MCF 10A (cell line): ENCODE data around the gene POGZ. TPM values are rescaled to one million over a fixed set of nuclear protein-coding genes. Genes with fewer than 3 reads are reported as not detected.

Experiments
- BruUV-seq: library from RNA; stranded (reverse); fragments of 400-500 nt; replicated peaks from 2 replicates; lab custom pipeline; 2021; lab: Mats Ljungman, UMichigan
- CTCF ChIA-PET: fragments of 300-600 bp; sonication (Branson Sonifier 250); formaldehyde crosslinking; extraction: SDS; loops from one replicate; lab custom pipeline; 2021; ENCODE audit warnings: antibody characterized with exemption, inconsistent platforms; lab: Yijun Ruan, JAX
- POLR2A ChIA-PET: fragments of 300-600, 350-650 bp; sonication (Branson Sonifier 250); formaldehyde crosslinking; extraction: SDS; loops from one replicate; lab custom pipeline; 2020; ENCODE audit warnings: antibody characterized with exemption, inconsistent platforms; lab: Yijun Ruan, JAX
- DNase-seq: peaks from one replicate; pipeline ENCODE4 v3.0.0-alpha.2; 2018; ENCODE audit not compliant: unreplicated experiment
- H3K27ac Mint-ChIP-seq: one replicate; pipeline ENCODE4 v1.8.0; 2022; ENCODE audit warnings: mild to moderate bottlenecking, low read depth, mixed read lengths; ENCODE audit not compliant: unreplicated experiment
- H3K27me3 Mint-ChIP-seq: one replicate; pipeline ENCODE4 v1.8.0; 2022; ENCODE audit warnings: mixed read lengths; ENCODE audit not compliant: insufficient read depth, unreplicated experiment
- H3K36me3 Mint-ChIP-seq: one replicate; pipeline ENCODE4 v1.8.0; 2022; ENCODE audit warnings: mild to moderate bottlenecking, moderate library complexity, mixed read lengths; ENCODE audit not compliant: insufficient read depth, unreplicated experiment
- H3K4me1 Mint-ChIP-seq: one replicate; pipeline ENCODE4 v1.8.0; 2022; ENCODE audit warnings: mixed read lengths; ENCODE audit not compliant: insufficient read depth, unreplicated experiment
- H3K4me3 Mint-ChIP-seq: one replicate; pipeline ENCODE4 v1.8.0; 2022; ENCODE audit warnings: mild to moderate bottlenecking, moderate library complexity, mixed read lengths; ENCODE audit not compliant: unreplicated experiment
- H3K9me3 Mint-ChIP-seq: one replicate; pipeline ENCODE4 v1.8.0; 2022; ENCODE audit warnings: mixed read lengths; ENCODE audit not compliant: unreplicated experiment
- CTCF ChIP-seq: fragments of 200-600 bp; IDR thresholded peaks from one replicate; pipeline ENCODE4 v1.8.0; 2022; ENCODE audit warnings: antibody characterized with exemption, mild to moderate bottlenecking; ENCODE audit not compliant: unreplicated experiment
- intact Hi-C: fragments of 100-400 bp; cut with micrococcal nuclease; formaldehyde crosslinking; loops from 2 replicates; pipeline ENCODE4 v1.14.1; 2022
- total RNA-seq: library from RNA; stranded (reverse); gene quantifications from 2 replicates; pipeline ENCODE4 v1.2.3, GENCODE V29; 2022

The POGZ gene
- total RNA-seq, 1 experiment from 2014 or later, result 92.2 TPM

GRCh38 chr1:151411884-151412283 is 47.4 kb downstream of the POGZ start:
- Mint-ChIP-seq H3K9me3 (no peaks in the 10 kb centered on the region), H3K4me3 (no peak overlapping the region), H3K27ac (no peak overlapping the region), H3K4me1 (peaks cover 5% of the 10 kb centered on the region), H3K36me3 (peaks cover 98% of the 10 kb centered on the region), H3K27me3 (no peaks in the 10 kb centered on the region)
- DNase-seq, result no peak
- ChIA-PET POLR2A (interaction anchor here (0.8 to 4.8 kb wide), 3 partner anchors 11 to 40 kb away, joined by 3 to 46 read pairs (median 3); partner anchors contain the start of genes PSMB4 and SELENBP1), CTCF (interaction anchor here (0.6 to 1.7 kb wide), 3 partner anchors 27 to 112 kb away, joined by 3 to 6 read pairs (median 5); no protein-coding TSS in a partner anchor)
- intact Hi-C loops, result no loop called here
- TF ChIP-seq CTCF, result no peak
- no TSS peak for BruUV-seq

- no peak for DNase-seq
- no peak for TF ChIP-seq CTCF
- ChIA-PET CTCF (no interaction called here), POLR2A (interaction anchor here (2.0 kb wide), 1 partner anchor 10 kb away, joined by 6 read pairs; the partner anchor contains the start of gene PSMB4)
- intact Hi-C loops, result no loop called here
- peaks cover 98% of the 10 kb centered on the region for H3K36me3 Mint-ChIP-seq
- no peaks in the 10 kb centered on the region for H3K27me3 Mint-ChIP-seq
- no peaks in the 10 kb centered on the region for H3K9me3 Mint-ChIP-seq
- peaks cover 5% of the 10 kb centered on the region for H3K4me1 Mint-ChIP-seq
- no peak overlapping the region for H3K27ac Mint-ChIP-seq
- no peak overlapping the region for H3K4me3 Mint-ChIP-seq
- BruUV-seq, result no TSS peak
Observed at GRCh38 chr1:151408891-151409290, 50.4 kb downstream of the POGZ start.

GRCh38 chr1:151407304-151407703 is 52.0 kb downstream of the POGZ start:
- no peak for TF ChIP-seq CTCF
- Mint-ChIP-seq H3K27me3 (no peaks in the 10 kb centered on the region), H3K27ac (no peak overlapping the region), H3K4me3 (no peak overlapping the region), H3K9me3 (no peaks in the 10 kb centered on the region), H3K36me3 (peaks cover 97% of the 10 kb centered on the region), H3K4me1 (peaks cover 5% of the 10 kb centered on the region)
- intact Hi-C loops, result no loop called here
- ChIA-PET CTCF (interaction anchor here (0.5 to 1.2 kb wide), 4 partner anchors 27 to 107 kb away, joined by 3 to 5 read pairs (median 3); no protein-coding TSS in a partner anchor), POLR2A (interaction anchor here (0.8 to 2.0 kb wide), 5 partner anchors 8 to 751 kb away, joined by 3 to 7 read pairs (median 4); partner anchors contain the start of gene PSMB4)
- no TSS peak for BruUV-seq
- DNase-seq, result no peak

- ChIA-PET POLR2A (interaction anchor here (1.2 to 3.0 kb wide), 4 partner anchors 15 to 105 kb away, joined by 3 to 10 read pairs (median 6); partner anchors contain the start of gene SELENBP1), CTCF (interaction anchor here (0.7 to 2.2 kb wide), 3 partner anchors 8 to 11 kb away, joined by 3 to 11 read pairs (median 4); no protein-coding TSS in a partner anchor)
- H3K27me3 Mint-ChIP-seq, result no peaks in the 10 kb centered on the region
- no TSS peak for BruUV-seq
- H3K4me3 Mint-ChIP-seq, result no peak overlapping the region
- no peak for TF ChIP-seq CTCF
- intact Hi-C loops, result no loop called here
- H3K4me1 Mint-ChIP-seq, result peaks cover 11% of the 10 kb centered on the region
- peaks cover 97% of the 10 kb centered on the region for H3K36me3 Mint-ChIP-seq
- DNase-seq, result no peak
- peak overlapping the region; percentile 47 for H3K27ac Mint-ChIP-seq
- H3K9me3 Mint-ChIP-seq, result no peaks in the 10 kb centered on the region
Observed at GRCh38 chr1:151406176-151406575, 53.1 kb downstream of the POGZ start.
